AG10803 (cell line): ENCODE results near the gene TEX48.

Experiments used
- DNase-seq: peaks from one replicate; pipeline ENCODE4 v3.0.0; 2010; ENCODE audit warnings: low read depth
- H3K4me3 ChIP-seq: 2 replicates; pipeline ENCODE4 v1.5.1; 2011; ENCODE audit warnings: mild to moderate bottlenecking, low read length, control low read depth
- TF ChIP-seq, protein P1 (sequence below): conservative IDR thresholded peaks from 2 replicates; pipeline ENCODE4 v1.5.1; 2011; ENCODE audit warnings: mild to moderate bottlenecking, low read length, control low read depth, inconsistent platforms

The TEX48 gene

DNA sequence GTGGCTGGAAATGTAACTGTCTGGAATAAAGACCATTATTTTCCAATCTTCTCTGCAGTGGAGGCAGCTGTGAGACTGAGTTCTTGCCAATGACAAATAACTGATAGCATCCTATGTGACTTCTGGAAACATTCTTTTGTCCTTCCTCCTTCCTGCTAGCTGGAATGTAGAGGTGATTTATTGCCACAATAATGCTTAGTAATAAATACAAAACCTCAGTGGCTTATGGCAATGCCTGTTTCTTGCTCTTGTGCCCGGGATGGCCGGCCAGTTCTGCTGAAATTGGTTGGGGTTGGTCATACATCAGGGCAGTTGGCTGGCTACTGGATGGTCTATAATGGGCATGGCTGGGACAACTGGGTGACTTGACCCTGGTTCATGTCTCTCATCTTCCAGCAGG lies 12.2 kb upstream of the TEX48 start:
- DNase-seq: peak; percentile 93
- TF ChIP-seq, protein P1, sequence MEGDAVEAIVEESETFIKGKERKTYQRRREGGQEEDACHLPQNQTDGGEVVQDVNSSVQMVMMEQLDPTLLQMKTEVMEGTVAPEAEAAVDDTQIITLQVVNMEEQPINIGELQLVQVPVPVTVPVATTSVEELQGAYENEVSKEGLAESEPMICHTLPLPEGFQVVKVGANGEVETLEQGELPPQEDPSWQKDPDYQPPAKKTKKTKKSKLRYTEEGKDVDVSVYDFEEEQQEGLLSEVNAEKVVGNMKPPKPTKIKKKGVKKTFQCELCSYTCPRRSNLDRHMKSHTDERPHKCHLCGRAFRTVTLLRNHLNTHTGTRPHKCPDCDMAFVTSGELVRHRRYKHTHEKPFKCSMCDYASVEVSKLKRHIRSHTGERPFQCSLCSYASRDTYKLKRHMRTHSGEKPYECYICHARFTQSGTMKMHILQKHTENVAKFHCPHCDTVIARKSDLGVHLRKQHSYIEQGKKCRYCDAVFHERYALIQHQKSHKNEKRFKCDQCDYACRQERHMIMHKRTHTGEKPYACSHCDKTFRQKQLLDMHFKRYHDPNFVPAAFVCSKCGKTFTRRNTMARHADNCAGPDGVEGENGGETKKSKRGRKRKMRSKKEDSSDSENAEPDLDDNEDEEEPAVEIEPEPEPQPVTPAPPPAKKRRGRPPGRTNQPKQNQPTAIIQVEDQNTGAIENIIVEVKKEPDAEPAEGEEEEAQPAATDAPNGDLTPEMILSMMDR: no peak
- no peak overlapping the region for H3K4me3 ChIP-seq

- TF ChIP-seq, protein P1: no peak
These were observed 11.4 kb upstream of the TEX48 start for GRCh38 chr9:114693248-114693855.

DNA sequence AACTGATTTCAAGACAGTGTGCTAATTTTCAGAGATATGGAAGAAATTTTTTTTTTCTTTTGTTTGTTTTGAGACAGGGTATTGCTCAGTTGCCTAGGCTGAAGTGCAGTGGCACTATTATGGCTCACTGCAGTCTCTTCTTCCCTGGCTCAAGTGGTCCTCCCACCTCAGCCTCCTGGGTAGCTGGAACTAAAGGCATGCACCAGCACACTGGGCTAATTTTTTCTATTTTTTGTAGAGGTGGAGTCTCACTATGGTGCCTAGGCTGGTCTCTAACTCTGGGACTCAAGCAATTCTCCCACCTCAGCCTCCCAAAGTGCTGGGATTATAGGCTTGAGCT lies 9.9 kb upstream of the TEX48 start:
- TF ChIP-seq, protein P1: no peak
- no peak overlapping the region for H3K4me3 ChIP-seq
- no peak for DNase-seq

More at GRCh38 chr9:114693248-114693855, 11.4 kb upstream of the TEX48 start:
- no peak overlapping the region for H3K4me3 ChIP-seq
- no peak for DNase-seq

- H3K4me3 ChIP-seq: no peak overlapping the region
- TF ChIP-seq, protein P1: no peak
These were observed 9.3 kb upstream of the TEX48 start for GRCh38 chr9:114691046-114691955.

GRCh38 chr9:114690308-114690707 lies 8.3 kb upstream of the TEX48 start:
- TF ChIP-seq, protein P1: no peak
- DNase-seq: no peak
- no peak overlapping the region for H3K4me3 ChIP-seq

More at GRCh38 chr9:114691046-114691955, 9.3 kb upstream of the TEX48 start:
- peak; percentile 92 for DNase-seq

- no peak overlapping the region for H3K4me3 ChIP-seq
- DNase-seq: no peak
- TF ChIP-seq, protein P1: no peak
These were observed 7.8 kb upstream of the TEX48 start for GRCh38 chr9:114689813-114690212.
